Measurements from ENCODE around the gene ALKBH5.

The ALKBH5 gene

GRCh38 chr17:18143044-18143936 is 40.3 kb upstream of the ALKBH5 start:
- Histone ChIP-seq H3K27ac (ENCODE audit: insufficient read depth, low read depth, low read length, poor library complexity, severe bottlenecking) (no peak overlapping the region), H3K27me3 (ENCODE audit: control insufficient read depth, insufficient read depth, low read length, poor library complexity, severe bottlenecking) (no peaks in the 10 kb centered on the region), H3K9me3 (ENCODE audit: control insufficient read depth, low read length) (no peaks in the 10 kb centered on the region), H3K4me3 (ENCODE audit: insufficient read depth, low read depth, low read length) (no peak overlapping the region), H3K36me3 (ENCODE audit: control insufficient read depth, insufficient read depth, low read length) (no peaks in the 10 kb centered on the region), H3K4me1 (ENCODE audit: control insufficient read depth, insufficient read depth, low read length) (no peaks in the 10 kb centered on the region)
- 70 to 73% methylated on average over 18 of the region's 18 CpGs for WGBS, 2 experiments

- no peaks in the 10 kb centered on the region for H3K9me3 ChIP-seq (ENCODE audit: control insufficient read depth, low read length)
- H3K27ac ChIP-seq (ENCODE audit: insufficient read depth, low read depth, low read length, poor library complexity, severe bottlenecking), result no peak overlapping the region
- H3K36me3 ChIP-seq (ENCODE audit: control insufficient read depth, insufficient read depth, low read length), result no peaks in the 10 kb centered on the region
- no peak overlapping the region for H3K4me3 ChIP-seq (ENCODE audit: insufficient read depth, low read depth, low read length)
- 93 to 94% methylated on average over 4 of the region's 4 CpGs for WGBS, 2 experiments
- H3K4me1 ChIP-seq (ENCODE audit: control insufficient read depth, insufficient read depth, low read length), result no peaks in the 10 kb centered on the region
- H3K27me3 ChIP-seq (ENCODE audit: control insufficient read depth, insufficient read depth, low read length, poor library complexity, severe bottlenecking), result no peaks in the 10 kb centered on the region
Measured at GRCh38 chr17:18144261-18144660, 39.4 kb upstream of the ALKBH5 start.

GRCh38 chr17:18144855-18145254 is 38.8 kb upstream of the ALKBH5 start:
- H3K36me3 ChIP-seq (ENCODE audit: control insufficient read depth, insufficient read depth, low read length), result no peaks in the 10 kb centered on the region
- no peaks in the 10 kb centered on the region for H3K9me3 ChIP-seq (ENCODE audit: control insufficient read depth, low read length)
- H3K4me3 ChIP-seq (ENCODE audit: insufficient read depth, low read depth, low read length), result no peak overlapping the region
- no peak overlapping the region for H3K27ac ChIP-seq (ENCODE audit: insufficient read depth, low read depth, low read length, poor library complexity, severe bottlenecking)
- no peaks in the 10 kb centered on the region for H3K27me3 ChIP-seq (ENCODE audit: control insufficient read depth, insufficient read depth, low read length, poor library complexity, severe bottlenecking)
- 80 to 95% methylated on average over 1 of the region's 1 CpG for WGBS, 2 experiments
- no peaks in the 10 kb centered on the region for H3K4me1 ChIP-seq (ENCODE audit: control insufficient read depth, insufficient read depth, low read length)

GRCh38 chr17:18145811-18146210 is 37.8 kb upstream of the ALKBH5 start:
- Histone ChIP-seq H3K4me3 (ENCODE audit: insufficient read depth, low read depth, low read length) (no peak overlapping the region), H3K4me1 (ENCODE audit: control insufficient read depth, insufficient read depth, low read length) (peaks cover 7% of the 10 kb centered on the region), H3K9me3 (ENCODE audit: control insufficient read depth, low read length) (no peaks in the 10 kb centered on the region), H3K36me3 (ENCODE audit: control insufficient read depth, insufficient read depth, low read length) (no peaks in the 10 kb centered on the region), H3K27me3 (ENCODE audit: control insufficient read depth, insufficient read depth, low read length, poor library complexity, severe bottlenecking) (no peaks in the 10 kb centered on the region), H3K27ac (ENCODE audit: insufficient read depth, low read depth, low read length, poor library complexity, severe bottlenecking) (no peak overlapping the region)
- 91 to 92% methylated on average over 13 of the region's 13 CpGs for WGBS, 2 experiments

GRCh38 chr17:18146259-18146658 is 37.4 kb upstream of the ALKBH5 start:
- H3K27me3 ChIP-seq (ENCODE audit: control insufficient read depth, insufficient read depth, low read length, poor library complexity, severe bottlenecking), result no peaks in the 10 kb centered on the region
- peaks cover 8% of the 10 kb centered on the region for H3K4me1 ChIP-seq (ENCODE audit: control insufficient read depth, insufficient read depth, low read length)
- no peak overlapping the region for H3K4me3 ChIP-seq (ENCODE audit: insufficient read depth, low read depth, low read length)
- H3K27ac ChIP-seq (ENCODE audit: insufficient read depth, low read depth, low read length, poor library complexity, severe bottlenecking), result no peak overlapping the region
- no peaks in the 10 kb centered on the region for H3K9me3 ChIP-seq (ENCODE audit: control insufficient read depth, low read length)
- 94 to 97% methylated on average over 2 of the region's 2 CpGs for WGBS, 2 experiments
- H3K36me3 ChIP-seq (ENCODE audit: control insufficient read depth, insufficient read depth, low read length), result no peaks in the 10 kb centered on the region

DNA sequence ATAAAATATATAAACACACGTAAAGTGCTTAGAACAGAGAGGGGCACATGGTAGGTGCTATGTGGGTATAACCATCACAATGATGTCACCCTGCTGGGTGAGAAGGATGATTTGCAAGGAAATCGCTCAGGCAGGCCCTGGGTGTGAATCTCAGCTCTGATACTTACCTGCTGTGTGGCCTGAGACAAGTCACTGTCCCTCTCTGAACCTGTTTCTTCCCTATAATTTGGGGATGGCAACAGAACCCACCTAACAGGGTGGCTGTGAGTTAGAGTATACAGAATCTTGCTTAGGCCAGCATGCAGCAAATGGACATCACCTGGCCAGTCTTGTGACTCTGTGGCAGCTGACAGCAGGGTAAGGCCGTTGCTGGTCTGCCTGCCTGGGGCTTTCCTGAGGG is 36.6 kb upstream of the ALKBH5 start:
- no peak overlapping the region for H3K4me3 ChIP-seq (ENCODE audit: insufficient read depth, low read depth, low read length)
- no peak overlapping the region for H3K27ac ChIP-seq (ENCODE audit: insufficient read depth, low read depth, low read length, poor library complexity, severe bottlenecking)
- 84 to 88% methylated on average over 3 of the region's 3 CpGs for WGBS, 2 experiments

DNA sequence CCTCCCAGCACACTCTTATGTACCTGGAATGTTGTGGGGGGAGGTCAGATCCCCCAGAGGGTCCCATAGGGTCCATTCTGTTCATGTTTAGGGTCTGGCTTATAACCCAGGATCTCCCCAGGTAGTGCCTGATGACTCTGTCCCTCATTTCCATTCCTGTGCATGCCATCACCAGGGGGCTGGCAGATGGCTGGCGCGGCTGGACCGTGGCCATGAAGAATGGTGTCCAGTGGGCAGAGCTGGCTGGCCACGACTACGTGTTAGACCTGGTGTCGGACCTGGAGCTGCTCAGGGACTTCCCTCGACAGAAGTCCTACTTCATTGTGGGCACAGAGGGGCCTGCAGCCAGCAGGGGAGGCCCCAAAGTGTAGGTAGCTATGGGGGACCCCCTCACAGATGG is 35.0 kb upstream of the ALKBH5 start:
- WGBS, 2 experiments, result 94 to 95% methylated on average over 7 of the region's 7 CpGs
- H3K27me3 ChIP-seq (ENCODE audit: control insufficient read depth, insufficient read depth, low read length, poor library complexity, severe bottlenecking), result no peaks in the 10 kb centered on the region
- no peaks in the 10 kb centered on the region for H3K9me3 ChIP-seq (ENCODE audit: control insufficient read depth, low read length)
- H3K4me3 ChIP-seq (ENCODE audit: insufficient read depth, low read depth, low read length), result no peak overlapping the region
- no peak overlapping the region for H3K27ac ChIP-seq (ENCODE audit: insufficient read depth, low read depth, low read length, poor library complexity, severe bottlenecking)
- peaks cover 17% of the 10 kb centered on the region for H3K4me1 ChIP-seq (ENCODE audit: control insufficient read depth, insufficient read depth, low read length)
- no peaks in the 10 kb centered on the region for H3K36me3 ChIP-seq (ENCODE audit: control insufficient read depth, insufficient read depth, low read length)

More for the DNA sequence above, 36.6 kb upstream of the ALKBH5 start:
- H3K9me3 ChIP-seq (ENCODE audit: control insufficient read depth, low read length), result no peaks in the 10 kb centered on the region
- H3K36me3 ChIP-seq (ENCODE audit: control insufficient read depth, insufficient read depth, low read length), result no peaks in the 10 kb centered on the region
- H3K4me1 ChIP-seq (ENCODE audit: control insufficient read depth, insufficient read depth, low read length), result peaks cover 8% of the 10 kb centered on the region
- no peaks in the 10 kb centered on the region for H3K27me3 ChIP-seq (ENCODE audit: control insufficient read depth, insufficient read depth, low read length, poor library complexity, severe bottlenecking)

DNA sequence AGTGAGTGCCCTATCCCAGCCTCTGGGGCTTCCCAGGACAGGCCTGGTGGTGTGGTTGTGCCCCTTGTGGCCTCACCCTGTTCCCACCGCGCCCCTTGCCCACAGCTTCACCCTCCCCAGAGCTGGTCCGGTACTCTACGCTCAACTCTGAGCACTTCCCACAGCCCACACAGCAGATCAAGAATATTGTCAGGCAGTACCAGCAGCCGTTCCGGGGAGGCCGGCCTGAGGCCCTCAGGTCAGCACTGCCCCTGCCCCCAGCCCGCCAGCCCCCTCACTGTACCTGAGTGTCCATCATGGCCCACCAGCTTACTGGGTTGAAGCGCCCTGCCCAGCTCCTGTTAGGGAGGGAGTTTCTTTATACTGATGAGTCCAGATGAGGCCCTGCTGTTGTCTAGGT is 32.3 kb upstream of the ALKBH5 start:
- H3K27ac ChIP-seq (ENCODE audit: insufficient read depth, low read depth, low read length, poor library complexity, severe bottlenecking), result no peak overlapping the region
- no peaks in the 10 kb centered on the region for H3K27me3 ChIP-seq (ENCODE audit: control insufficient read depth, insufficient read depth, low read length, poor library complexity, severe bottlenecking)
- 81 to 83% methylated on average over 9 of the region's 9 CpGs for WGBS, 2 experiments
- no peaks in the 10 kb centered on the region for H3K9me3 ChIP-seq (ENCODE audit: control insufficient read depth, low read length)
- H3K36me3 ChIP-seq (ENCODE audit: control insufficient read depth, insufficient read depth, low read length), result no peaks in the 10 kb centered on the region
- peaks cover 18% of the 10 kb centered on the region for H3K4me1 ChIP-seq (ENCODE audit: control insufficient read depth, insufficient read depth, low read length)
- no peak overlapping the region for H3K4me3 ChIP-seq (ENCODE audit: insufficient read depth, low read depth, low read length)

GRCh38 chr17:18155179-18155578 is 28.4 kb upstream of the ALKBH5 start:
- Histone ChIP-seq H3K36me3 (ENCODE audit: control insufficient read depth, insufficient read depth, low read length) (no peaks in the 10 kb centered on the region), H3K4me1 (ENCODE audit: control insufficient read depth, insufficient read depth, low read length) (peaks cover 20% of the 10 kb centered on the region), H3K9me3 (ENCODE audit: control insufficient read depth, low read length) (no peaks in the 10 kb centered on the region), H3K4me3 (ENCODE audit: insufficient read depth, low read depth, low read length) (no peak overlapping the region), H3K27me3 (ENCODE audit: control insufficient read depth, insufficient read depth, low read length, poor library complexity, severe bottlenecking) (no peaks in the 10 kb centered on the region), H3K27ac (ENCODE audit: insufficient read depth, low read depth, low read length, poor library complexity, severe bottlenecking) (no peak overlapping the region)
- 92 to 93% methylated on average over 14 of the region's 14 CpGs for WGBS, 2 experiments

DNA sequence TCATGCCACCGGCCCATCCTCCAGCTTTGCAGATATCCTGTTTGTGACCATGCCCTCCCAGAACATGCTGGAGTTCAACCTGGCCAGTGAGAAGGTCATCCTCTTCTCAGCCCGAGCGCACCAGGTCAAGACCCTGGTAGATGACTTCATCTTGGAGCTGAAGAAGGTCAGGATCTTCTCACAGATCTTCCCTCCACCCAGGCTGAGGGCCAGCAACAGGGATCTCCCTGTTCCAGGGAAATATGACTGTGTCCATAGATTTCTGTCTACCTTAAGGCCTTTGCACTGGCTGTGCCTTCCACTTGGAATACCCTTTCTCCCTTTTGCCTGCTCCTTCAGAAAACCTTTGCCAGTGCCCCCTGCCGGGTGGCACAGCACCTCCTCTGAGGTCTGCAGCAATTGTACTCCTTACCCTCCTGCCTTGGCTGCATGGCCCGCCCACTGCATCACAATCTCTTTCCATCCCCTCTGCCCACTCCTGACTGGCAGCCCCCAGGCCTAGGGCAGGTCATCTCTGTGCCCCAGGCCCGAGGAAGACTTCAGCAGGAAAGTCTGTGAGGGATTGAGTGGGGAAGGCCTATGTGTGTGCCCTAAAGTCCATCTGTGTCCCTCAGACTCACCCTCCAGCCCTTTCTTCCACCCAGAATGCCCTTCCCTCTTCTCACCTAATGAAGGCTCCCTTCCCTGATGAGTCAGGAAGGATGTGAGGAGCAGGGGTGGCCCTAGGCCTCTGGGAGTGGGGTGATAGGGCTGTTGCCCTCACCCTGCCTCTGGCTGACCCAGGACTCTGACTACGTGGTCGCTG is 27.3 kb upstream of the ALKBH5 start:
- Histone ChIP-seq H3K9me3 (ENCODE audit: control insufficient read depth, low read length) (no peaks in the 10 kb centered on the region), H3K27me3 (ENCODE audit: control insufficient read depth, insufficient read depth, low read length, poor library complexity, severe bottlenecking) (no peaks in the 10 kb centered on the region), H3K27ac (ENCODE audit: insufficient read depth, low read depth, low read length, poor library complexity, severe bottlenecking) (no peak overlapping the region), H3K36me3 (ENCODE audit: control insufficient read depth, insufficient read depth, low read length) (no peaks in the 10 kb centered on the region), H3K4me1 (ENCODE audit: control insufficient read depth, insufficient read depth, low read length) (peaks cover 17% of the 10 kb centered on the region), H3K4me3 (ENCODE audit: insufficient read depth, low read depth, low read length) (no peak overlapping the region)
- 85% methylated on average over 8 of the region's 8 CpGs for WGBS, 2 experiments
